ENCODE measurements around the gene APOC4.

APOC4 gene

GRCh38 chr19:44900328-44901244 lies 41.5 kb upstream of the APOC4 start:
- TF ChIP-seq CTCF (IDR thresholded peaks at IDR 0.05; ENCODE audit: low read depth, low read length), result no peak

GRCh38 chr19:44903216-44903601 lies 38.8 kb upstream of the APOC4 start:
- no peak for TF ChIP-seq CTCF (IDR thresholded peaks at IDR 0.05; ENCODE audit: low read depth, low read length)
- H3K4me3 ChIP-seq (ENCODE audit: low read depth, low read length), result no peak overlapping the region

More at GRCh38 chr19:44900328-44901244, 41.5 kb upstream of the APOC4 start:
- H3K4me3 ChIP-seq (ENCODE audit: low read depth, low read length), result no peak overlapping the region

- H3K4me3 ChIP-seq (ENCODE audit: low read depth, low read length), result no peak overlapping the region
Measured at GRCh38 chr19:44903602-44904425, 38.2 kb upstream of the APOC4 start.

GRCh38 chr19:44904426-44904994 lies 37.5 kb upstream of the APOC4 start:
- H3K4me3 ChIP-seq (ENCODE audit: low read depth, low read length), result no peak overlapping the region
- no peak for TF ChIP-seq CTCF (IDR thresholded peaks at IDR 0.05; ENCODE audit: low read depth, low read length)

More at GRCh38 chr19:44903602-44904425, 38.2 kb upstream of the APOC4 start:
- peak; percentile 93 for TF ChIP-seq CTCF (IDR thresholded peaks at IDR 0.05; ENCODE audit: low read depth, low read length)

- peak within 1 kb of the TSS; percentile 29; the same call in 1 of the 2 replicates for H3K4me3 ChIP-seq (ENCODE audit: low read depth, low read length)
- TF ChIP-seq CTCF (IDR thresholded peaks at IDR 0.05; ENCODE audit: low read depth, low read length), result no peak
Measured at GRCh38 chr19:44905437-44906160, 36.4 kb upstream of the APOC4 start, which contains the start of gene APOE. TSS of gene APOE (plus strand) at chr19:44905796. CDS start at chr19:44906625, 829 bp downstream.

- TF ChIP-seq CTCF (IDR thresholded peaks at IDR 0.05; ENCODE audit: low read depth, low read length), result no peak
- no peak overlapping the region for H3K4me3 ChIP-seq (ENCODE audit: low read depth, low read length)
Measured at GRCh38 chr19:44907613-44908012, 34.4 kb upstream of the APOC4 start.

Data from WI38 (cell line).